Erythroblast (primary cell): ENCODE data around the gene DGKI.

Experiments
- GATA1 ChIP-seq: IDR thresholded peaks from 2 replicates; pipeline ENCODE4 v1.6.1; 2011; ENCODE audit warnings: low read depth, mild to moderate bottlenecking, control low read depth, low read length, moderate library complexity
- POLR2A ChIP-seq: IDR thresholded peaks from 2 replicates; pipeline ENCODE4 v1.6.1; 2011; ENCODE audit warnings: mild to moderate bottlenecking, low read length

DNA sequence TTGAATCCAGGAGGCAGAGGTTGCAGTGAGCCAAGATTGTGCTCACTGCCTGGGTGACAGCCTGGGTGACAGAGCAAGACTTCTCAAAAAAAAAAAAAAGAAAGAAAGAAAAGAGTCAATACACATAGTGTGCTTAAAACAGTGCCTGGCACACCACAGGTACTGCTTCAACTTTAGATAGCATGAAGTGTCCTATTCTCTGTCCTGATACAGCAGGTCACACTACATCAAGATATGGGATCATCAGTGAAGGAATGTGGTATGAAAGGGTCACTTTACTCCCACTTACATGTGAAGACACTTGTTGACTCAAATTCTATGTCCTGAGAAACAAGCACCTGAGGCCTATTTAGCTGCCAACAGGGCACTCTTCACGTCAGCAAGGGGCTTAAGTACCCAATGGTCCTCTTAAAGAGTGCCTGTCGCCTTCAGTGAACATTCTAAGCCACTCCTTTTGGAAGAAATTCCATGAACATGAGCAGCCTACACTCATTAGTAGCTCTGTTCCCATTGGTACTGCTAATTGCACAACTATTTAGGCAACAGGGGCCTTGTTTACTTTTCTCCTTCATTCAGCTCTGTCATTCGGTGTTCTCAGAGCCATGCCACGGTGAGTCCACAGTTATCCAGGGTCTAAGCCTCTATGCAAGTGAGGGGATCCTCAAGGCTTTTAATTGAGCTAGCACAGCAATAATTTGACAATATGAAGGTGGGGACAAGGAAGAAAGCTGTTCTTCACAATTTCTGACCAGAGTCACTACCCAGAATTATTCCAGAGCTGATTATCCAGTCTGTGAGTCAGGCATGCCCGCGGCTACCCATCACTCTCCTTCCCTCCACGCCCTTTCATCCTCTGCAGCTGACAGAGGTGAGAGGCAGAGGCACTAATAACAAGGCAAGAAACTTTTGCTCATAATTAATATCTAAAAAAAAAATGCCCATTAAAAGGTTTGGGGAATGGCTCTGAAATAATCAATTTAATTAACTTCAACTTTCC, 446.6 kb downstream of the DGKI start:
- TF ChIP-seq POLR2A, result no peak
- no peak for TF ChIP-seq GATA1
